IMR-90 (cell line): Measurements from ENCODE around the gene PNKP. TPM values are rescaled to one million over a fixed set of nuclear protein-coding genes. Genes with fewer than 3 reads are reported as not detected.

Experiments used
- ATAC-seq: fragments of 200-7000 bp; cut with Tn5 transposase; 2 replicates; pipeline ENCODE4 v1.9.1; 2020; ENCODE audit warnings: low read depth, mild to moderate bottlenecking, moderate library complexity
- BruUV-seq: library from RNA; stranded (reverse); fragments of 400-500 nt; replicated peaks from 2 replicates; lab custom pipeline; 2021; lab: Mats Ljungman, UMichigan
- CTCF ChIA-PET: fragments of 300-600 bp; formaldehyde crosslinking; extraction: SDS; loops from one replicate; lab custom pipeline; 2021; ENCODE audit warnings: antibody characterized with exemption; lab: Yijun Ruan, JAX
- POLR2A ChIA-PET: fragments of 300-600 bp; sonication (Branson Sonifier 250); formaldehyde crosslinking; loops from one replicate; lab custom pipeline; 2022; ENCODE audit warnings: antibody characterized with exemption; ENCODE audit not compliant: unreplicated experiment; lab: Charles Lee
- DNase-seq: peaks from one replicate; pipeline ENCODE4 v3.0.0; 2013
- H2AFZ ChIP-seq: replicated peaks from 2 replicates; pipeline ENCODE3; 2013; ENCODE audit warnings: low read length, mild to moderate bottlenecking; ENCODE audit not compliant: poor library complexity
- H2AK5ac ChIP-seq: 2 replicates; pipeline ENCODE4 v1.6.1; 2013; ENCODE audit warnings: low read depth, low read length, inconsistent platforms
- H2AK9ac ChIP-seq: replicated peaks from 2 replicates; pipeline ENCODE3; 2013; ENCODE audit warnings: mild to moderate bottlenecking, low read depth, low read length, moderate library complexity; ENCODE audit not compliant: poor library complexity
- H2BK120ac ChIP-seq: 2 replicates; pipeline ENCODE4 v1.6.1; 2013; ENCODE audit warnings: low read depth, low read length, inconsistent platforms
- H2BK15ac ChIP-seq: 3 replicates; pipeline ENCODE4 v1.6.1; 2013; ENCODE audit warnings: low read depth, low read length, inconsistent platforms
- H2BK20ac ChIP-seq: 2 replicates; pipeline ENCODE4 v1.6.1; 2013; ENCODE audit warnings: low read depth, mild to moderate bottlenecking, inconsistent platforms, low read length, moderate library complexity
- H2BK5ac ChIP-seq: 2 replicates; pipeline ENCODE4 v1.6.1; 2013; ENCODE audit warnings: mild to moderate bottlenecking, low read depth, low read length, inconsistent platforms; ENCODE audit not compliant: poor library complexity, severe bottlenecking
- H3K14ac ChIP-seq: replicated peaks from 2 replicates; pipeline ENCODE4 v1.6.1; 2013; ENCODE audit warnings: low read depth, low read length, inconsistent platforms
- H3K18ac ChIP-seq: 2 replicates; pipeline ENCODE4 v1.6.1; 2013; ENCODE audit warnings: low read depth, low read length, control low read depth
- H3K23ac ChIP-seq: 2 replicates; pipeline ENCODE4 v1.6.1; 2013; ENCODE audit warnings: low read depth, low read length, inconsistent platforms
- H3K27ac ChIP-seq: 2 replicates; pipeline ENCODE4 v1.5.1; 2013; ENCODE audit warnings: mild to moderate bottlenecking, control low read depth, low read length; ENCODE audit not compliant: insufficient read depth
- H3K27me3 ChIP-seq: 2 replicates; pipeline ENCODE4 v1.6.1; 2013; ENCODE audit warnings: low read length; ENCODE audit not compliant: control insufficient read depth, insufficient read depth
- H3K36me3 ChIP-seq: 2 replicates; pipeline ENCODE4 v1.6.1; 2013; ENCODE audit warnings: low read length, mixed read lengths; ENCODE audit not compliant: control insufficient read depth, insufficient read depth
- H3K4ac ChIP-seq: 2 replicates; pipeline ENCODE4 v1.6.1; 2013; ENCODE audit warnings: low read depth, low read length, inconsistent platforms
- H3K4me1 ChIP-seq: 2 replicates; pipeline ENCODE4 v1.6.1; 2013; ENCODE audit warnings: low read length, mixed read lengths; ENCODE audit not compliant: control insufficient read depth, insufficient read depth
- H3K4me2 ChIP-seq: 2 replicates; pipeline ENCODE4 v1.6.1; 2013; ENCODE audit warnings: low read depth, mild to moderate bottlenecking, control low read depth, low read length, moderate library complexity
- H3K4me3 ChIP-seq: 2 replicates; pipeline ENCODE4 v1.5.1; 2013; ENCODE audit warnings: low read depth, mild to moderate bottlenecking, control low read depth, low read length, moderate library complexity; ENCODE audit not compliant: insufficient read depth
- H3K56ac ChIP-seq: 2 replicates; pipeline ENCODE4 v1.6.1; 2013; ENCODE audit warnings: low read length, inconsistent platforms; ENCODE audit not compliant: insufficient read depth; ENCODE audit errors: extremely low read depth
- H3K79me1 ChIP-seq, 2 experiments: 2 replicates each; pipeline ENCODE4 v1.6.1; 2013; ENCODE audit warnings: low read length in 2 of 2, inconsistent platforms in 1 of 2, low read depth in 1 of 2
- H3K9ac ChIP-seq: 2 replicates; pipeline ENCODE4 v1.6.1; 2013; ENCODE audit warnings: low read depth, low read length, control low read depth
- H3K9me1 ChIP-seq: 2 replicates; pipeline ENCODE4 v1.6.1; 2013; ENCODE audit warnings: low read length, inconsistent platforms; ENCODE audit not compliant: insufficient read depth
- H3K9me3 ChIP-seq: 2 replicates; pipeline ENCODE4 v1.6.1; 2013; ENCODE audit warnings: low read length; ENCODE audit not compliant: control insufficient read depth, insufficient read depth
- H4K20me1 ChIP-seq: 2 replicates; pipeline ENCODE4 v1.6.1; 2013; ENCODE audit warnings: low read length, inconsistent platforms; ENCODE audit not compliant: insufficient read depth
- H4K5ac ChIP-seq: 2 replicates; pipeline ENCODE4 v1.6.1; 2013; ENCODE audit warnings: mild to moderate bottlenecking, low read depth, low read length, control low read depth
- H4K8ac ChIP-seq, 2 experiments: 2 replicates each; pipeline ENCODE4 v1.6.1; 2013; ENCODE audit warnings: low read depth in 2 of 2, low read length in 2 of 2, control low read depth in 1 of 2, inconsistent platforms in 1 of 2
- H4K91ac ChIP-seq: 2 replicates; pipeline ENCODE4 v1.6.1; 2013; ENCODE audit warnings: low read depth, low read length, inconsistent platforms; ENCODE audit not compliant: insufficient read depth
- BHLHE40 ChIP-seq: fragments of 150-350 bp; IDR thresholded peaks from 2 replicates; pipeline ENCODE4 v1.6.1; 2016; ENCODE audit warnings: mild to moderate bottlenecking, low read depth, low read length
- CHD1 ChIP-seq: IDR thresholded peaks from 2 replicates; pipeline ENCODE4 v1.6.1; 2012; ENCODE audit warnings: low read depth, low read length, improper control_type of control experiment
- FOS ChIP-seq: fragments of 150-350 bp; IDR thresholded peaks from 2 replicates; pipeline ENCODE4 v1.6.1; 2016; ENCODE audit warnings: low read depth, low read length
- MAFK ChIP-seq: IDR thresholded peaks from 2 replicates; pipeline ENCODE4 v1.6.1; 2012; ENCODE audit warnings: low read depth, low read length, improper control_type of control experiment
- NFE2L2 ChIP-seq: fragments of 150-350 bp; IDR thresholded peaks from 2 replicates; pipeline ENCODE4 v1.6.1; 2016; ENCODE audit warnings: low read depth, mild to moderate bottlenecking, low read length
- POLR2A ChIP-seq: IDR thresholded peaks from 2 replicates; pipeline ENCODE4 v1.6.1; 2012; ENCODE audit warnings: mild to moderate bottlenecking, low read depth, low read length
- RAD21 ChIP-seq: IDR thresholded peaks from 2 replicates; pipeline ENCODE4 v1.6.1; 2012; ENCODE audit warnings: low read length, improper control_type of control experiment
- RCOR1 ChIP-seq: IDR thresholded peaks from 2 replicates; pipeline ENCODE4 v1.6.1; 2012; ENCODE audit warnings: mild to moderate bottlenecking, low read length, improper control_type of control experiment; ENCODE audit not compliant: insufficient replicate concordance
- SMC3 ChIP-seq: fragments of 150-350 bp; IDR thresholded peaks from 2 replicates; pipeline ENCODE4 v1.6.1; 2016; ENCODE audit warnings: low read depth, mild to moderate bottlenecking, antibody characterized with exemption, low read length, moderate library complexity
- USF2 ChIP-seq: fragments of 150-350 bp; IDR thresholded peaks from 2 replicates; pipeline ENCODE4 v1.6.1; 2017; ENCODE audit warnings: mild to moderate bottlenecking, antibody characterized with exemption, low read length, low read depth
- WGBS, 2 experiments: methylation state at CpG; one replicate each; pipeline versions ENCODE4 v1.1.5 to v1.1.7; 2013; ENCODE audit warnings: missing lambda C conversion rate in 2 of 2; ENCODE audit not compliant: insufficient read length in 1 of 2; ENCODE audit errors: extremely low coverage in 2 of 2; 5-methylcytosine and 5-hydroxymethylcytosine counted together
- dilution Hi-C: fragments of 300-500 bp; cut with HindIII; formaldehyde crosslinking; loops from one replicate; pipeline ENCODE4 v1.14.3; 2018; ENCODE audit warnings: low sequenced_read_pairs; ENCODE audit not compliant: unreplicated experiment
- in situ Hi-C: fragments of 300-500 bp; cut with MboI; formaldehyde crosslinking; loops from 3 replicates; pipeline ENCODE4 v1.14.3; 2019; ENCODE audit warnings: low sequenced_read_pairs, inconsistent platforms, mixed read lengths
- intact Hi-C: fragments of 100-400 bp; cut with micrococcal nuclease; formaldehyde crosslinking; loops from 2 replicates; pipeline ENCODE4 v1.10.0; 2022
- polyA plus RNA-seq, 3 experiments: library from polyadenylated mRNA; depleted of rRNA; stranded (reverse); fragments of >200 nt; gene quantifications; 2 replicates each; pipeline ENCODE4 v1.2.3, GENCODE V29; 2012; ENCODE audit warnings: low replicate concordance in 1 of 3
- total RNA-seq: library from RNA; depleted of rRNA; stranded (reverse); fragments of >200 nt; gene quantifications from 2 replicates; pipeline ENCODE4 v1.2.3, GENCODE V29; 2012
- TF ChIP-seq, protein P1 (sequence below): fragments of 150-350 bp; IDR thresholded peaks from 2 replicates; pipeline ENCODE4 v1.6.1; 2016; ENCODE audit warnings: low read depth, mild to moderate bottlenecking, low read length, moderate library complexity, borderline replicate concordance

PNKP gene
- total and polyA plus RNA-seq, 2 of the 4 experiments (the other 2 are of a cell fraction): 14.2 to 25.0 TPM

DNA sequence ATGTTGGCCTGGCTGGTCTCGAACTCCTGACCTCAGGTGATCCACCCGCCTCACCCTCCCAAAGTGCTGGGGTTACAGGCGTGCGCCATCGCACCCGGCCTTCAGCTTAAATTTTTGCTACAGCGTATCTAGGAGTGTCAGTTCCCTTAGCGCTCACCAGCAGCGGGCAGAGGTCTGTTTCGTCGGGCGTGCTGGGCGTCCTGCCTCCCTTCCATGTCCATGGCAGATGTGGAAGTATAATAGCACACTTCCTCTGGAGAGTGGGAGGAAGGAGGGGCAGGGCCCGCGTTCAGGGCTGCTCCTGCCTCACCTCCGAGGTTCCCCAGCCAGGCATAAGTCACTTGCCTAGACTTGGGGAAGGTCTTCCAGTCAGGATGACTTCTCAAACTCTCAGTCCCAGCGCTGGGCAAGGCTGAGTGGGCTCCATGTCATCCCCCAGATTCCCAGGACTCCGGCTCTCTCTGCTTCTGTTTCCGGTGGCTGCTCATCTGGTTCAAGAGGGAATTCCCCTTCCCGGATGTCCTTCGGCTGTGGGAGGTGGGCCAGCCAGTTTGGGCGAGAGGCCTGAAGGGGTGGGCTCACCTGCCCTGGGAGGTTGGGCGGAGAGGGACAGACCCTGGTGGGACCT lies 19.8 kb upstream of the PNKP start:
- dilution Hi-C loops: no loop called here
- Histone ChIP-seq H3K23ac (no peak overlapping the region), H3K27ac (no peak overlapping the region), H2BK20ac (no peak overlapping the region), H2BK15ac (no peak overlapping the region), H3K4me2 (no peak overlapping the region), H4K20me1 (no peaks in the 10 kb centered on the region), H3K56ac (no peak overlapping the region), H3K79me1 (peaks cover 0 to 6% of the 10 kb centered on the region in 2 experiments; a peak in 1 of 4 replicates), H3K4me3 (no peak overlapping the region), H4K8ac (no peak overlapping the region), H3K4ac (no peak overlapping the region), H3K18ac (no peak overlapping the region), H2AK5ac (no peak overlapping the region), H3K36me3 (peaks cover 39% of the 10 kb centered on the region), H3K9ac (no peak overlapping the region), H3K4me1 (peaks cover 2% of the 10 kb centered on the region; the same call in 1 of the 2 replicates), H3K14ac (no peak overlapping the region), H2AK9ac (no peak overlapping the region), H4K91ac (no peak overlapping the region), H3K9me3 (peaks cover 6% of the 10 kb centered on the region; the same call in 1 of the 2 replicates), H3K9me1 (no peaks in the 10 kb centered on the region), H2AFZ (no peak overlapping the region), H3K27me3 (peaks cover 3% of the 10 kb centered on the region; the same call in 1 of the 2 replicates), H2BK120ac (no peak overlapping the region), H4K5ac (no peak overlapping the region), H2BK5ac (no peak overlapping the region)
- in situ Hi-C loops: no loop called here
- TF ChIP-seq USF2: no peak
- no peak for TF ChIP-seq SMC3
- TF ChIP-seq BHLHE40: no peak
- no peak for TF ChIP-seq MAFK
- TF ChIP-seq RCOR1: no peak
- TF ChIP-seq CHD1: no peak
- no peak for TF ChIP-seq RAD21
- no peak for TF ChIP-seq NFE2L2
- TF ChIP-seq, protein P1, sequence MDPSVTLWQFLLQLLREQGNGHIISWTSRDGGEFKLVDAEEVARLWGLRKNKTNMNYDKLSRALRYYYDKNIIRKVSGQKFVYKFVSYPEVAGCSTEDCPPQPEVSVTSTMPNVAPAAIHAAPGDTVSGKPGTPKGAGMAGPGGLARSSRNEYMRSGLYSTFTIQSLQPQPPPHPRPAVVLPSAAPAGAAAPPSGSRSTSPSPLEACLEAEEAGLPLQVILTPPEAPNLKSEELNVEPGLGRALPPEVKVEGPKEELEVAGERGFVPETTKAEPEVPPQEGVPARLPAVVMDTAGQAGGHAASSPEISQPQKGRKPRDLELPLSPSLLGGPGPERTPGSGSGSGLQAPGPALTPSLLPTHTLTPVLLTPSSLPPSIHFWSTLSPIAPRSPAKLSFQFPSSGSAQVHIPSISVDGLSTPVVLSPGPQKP: no peak
- no peak for TF ChIP-seq FOS
- no peak for TF ChIP-seq POLR2A
- no peak for DNase-seq
- WGBS, 2 experiments: 87% methylated on average over 9 of the region's 23 CpGs; no CpG with 5 or more reads in 1 of the 2 experiments
- intact Hi-C loops: no loop called here
- CTCF ChIA-PET: no interaction called here
- POLR2A ChIA-PET: no interaction called here
- no peak for ATAC-seq
- no TSS peak for BruUV-seq
